Fibroblast of skin of right quadriceps (primary cell): Measurements from ENCODE around the gene TOMM6.
"Not testable (repeated sequence)": the region's sequence is repeated elsewhere in the genome, so short reads cannot be mapped to it uniquely, and the experiment has no call there.

Experiments used
- DNase-seq: peaks from one replicate; pipeline ENCODE4 v3.0.0-alpha.2; 2013

TOMM6 gene

GRCh38 chr6:41785689-41786450 lies 1.6 kb upstream of the TOMM6 start:
- peak; percentile 16 for DNase-seq

- peak; percentile 79 for DNase-seq
Observed at GRCh38 chr6:41786451-41787218, 859 bp upstream of the TOMM6 start.

- no peak for DNase-seq
Observed at GRCh38 chr6:41789390-41789724, 1.9 kb downstream of the TOMM6 start.

GRCh38 chr6:41790045-41790444 lies 2.6 kb downstream of the TOMM6 start:
- DNase-seq: no peak

GRCh38 chr6:41791305-41791704 lies 3.8 kb downstream of the TOMM6 start:
- no peak for DNase-seq

- DNase-seq: no peak
Observed at GRCh38 chr6:41791984-41792383, 4.5 kb downstream of the TOMM6 start.

- DNase-seq: no peak
Observed at GRCh38 chr6:41796474-41796873, 9.0 kb downstream of the TOMM6 start.

GRCh38 chr6:41798901-41799558 lies 11.5 kb downstream of the TOMM6 start:
- no peak for DNase-seq

GRCh38 chr6:41799559-41799911 lies 12.0 kb downstream of the TOMM6 start:
- no peak for DNase-seq

GRCh38 chr6:41801380-41801779 lies 13.9 kb downstream of the TOMM6 start:
- DNase-seq: no peak

- no peak for DNase-seq
Observed at GRCh38 chr6:41805830-41806774, 18.6 kb downstream of the TOMM6 start.

GRCh38 chr6:41811095-41811494 lies 23.6 kb downstream of the TOMM6 start:
- DNase-seq: no peak

GRCh38 chr6:41811946-41812345 lies 24.5 kb downstream of the TOMM6 start:
- not testable (repeated sequence) for DNase-seq

- no peak for DNase-seq
Observed at GRCh38 chr6:41813469-41813868, 26.0 kb downstream of the TOMM6 start.

- no peak for DNase-seq
Observed at GRCh38 chr6:41813956-41814355, 26.5 kb downstream of the TOMM6 start.

- no peak for DNase-seq
Observed at GRCh38 chr6:41814629-41815028, 27.1 kb downstream of the TOMM6 start.

GRCh38 chr6:41815587-41815986 lies 28.1 kb downstream of the TOMM6 start:
- no peak for DNase-seq

- no peak for DNase-seq
Observed at GRCh38 chr6:41818271-41819054, 31.0 kb downstream of the TOMM6 start.

GRCh38 chr6:41821266-41821665 lies 33.8 kb downstream of the TOMM6 start:
- DNase-seq: no peak

GRCh38 chr6:41822021-41822420 lies 34.5 kb downstream of the TOMM6 start:
- no peak for DNase-seq

- DNase-seq: no peak
Observed at GRCh38 chr6:41823178-41823577, 35.7 kb downstream of the TOMM6 start.
